ENCODE data around the gene CEBPA.

CEBPA gene

DNA sequence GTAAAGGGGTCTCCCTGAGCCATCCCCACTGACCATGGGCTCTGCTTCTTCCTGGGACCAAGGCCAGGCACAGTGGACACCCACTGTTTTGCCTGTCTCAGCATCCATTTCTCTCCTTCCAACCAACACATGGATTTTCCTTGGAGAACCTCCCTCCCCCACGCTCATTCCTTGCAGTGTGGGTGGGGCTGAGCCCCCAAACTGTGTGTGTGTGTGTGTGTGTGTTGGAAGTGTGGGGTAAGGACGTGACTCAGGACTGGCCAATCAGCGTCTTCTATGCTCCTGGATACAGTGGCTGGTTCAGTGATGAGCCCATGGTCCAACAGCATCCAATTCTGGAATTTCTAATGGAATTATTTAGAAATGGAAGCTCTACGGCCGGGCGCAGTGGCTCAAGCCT, 18.7 kb downstream of the CEBPA start:
- Histone ChIP-seq H3K27ac (ENCODE audit: low read length) (no peak overlapping the region), H3K9me3 (ENCODE audit: insufficient read depth, low read length) (peaks cover 6% of the 10 kb centered on the region; the same call in 1 of the 2 replicates), H2AFZ (ENCODE audit: low read depth, low read length) (no peak overlapping the region), H3K27me3 (ENCODE audit: low read depth, low read length) (peaks cover 51% of the 10 kb centered on the region), H3K4me2 (ENCODE audit: low read length) (no peak overlapping the region), H4K20me1 (ENCODE audit: insufficient read depth, low read length) (no peaks in the 10 kb centered on the region), H3K4me3 (ENCODE audit: low read length) (no peak overlapping the region), H3K36me3 (replicated peaks; ENCODE audit: low read depth, low read length) (no peaks in the 10 kb centered on the region), H3K79me2 (ENCODE audit: low read length) (no peaks in the 10 kb centered on the region), H3K4me1 (ENCODE audit: low read length) (peaks cover 21% of the 10 kb centered on the region), H3K9ac (ENCODE audit: low read length) (no peak overlapping the region)
- TF ChIP-seq, protein P1, sequence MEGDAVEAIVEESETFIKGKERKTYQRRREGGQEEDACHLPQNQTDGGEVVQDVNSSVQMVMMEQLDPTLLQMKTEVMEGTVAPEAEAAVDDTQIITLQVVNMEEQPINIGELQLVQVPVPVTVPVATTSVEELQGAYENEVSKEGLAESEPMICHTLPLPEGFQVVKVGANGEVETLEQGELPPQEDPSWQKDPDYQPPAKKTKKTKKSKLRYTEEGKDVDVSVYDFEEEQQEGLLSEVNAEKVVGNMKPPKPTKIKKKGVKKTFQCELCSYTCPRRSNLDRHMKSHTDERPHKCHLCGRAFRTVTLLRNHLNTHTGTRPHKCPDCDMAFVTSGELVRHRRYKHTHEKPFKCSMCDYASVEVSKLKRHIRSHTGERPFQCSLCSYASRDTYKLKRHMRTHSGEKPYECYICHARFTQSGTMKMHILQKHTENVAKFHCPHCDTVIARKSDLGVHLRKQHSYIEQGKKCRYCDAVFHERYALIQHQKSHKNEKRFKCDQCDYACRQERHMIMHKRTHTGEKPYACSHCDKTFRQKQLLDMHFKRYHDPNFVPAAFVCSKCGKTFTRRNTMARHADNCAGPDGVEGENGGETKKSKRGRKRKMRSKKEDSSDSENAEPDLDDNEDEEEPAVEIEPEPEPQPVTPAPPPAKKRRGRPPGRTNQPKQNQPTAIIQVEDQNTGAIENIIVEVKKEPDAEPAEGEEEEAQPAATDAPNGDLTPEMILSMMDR (IDR thresholded peaks at IDR 0.05; ENCODE audit: low read depth, low read length): no peak
- TF ChIP-seq EZH2phosphoT487 (IDR thresholded peaks at IDR 0.05; ENCODE audit: low read depth): no peak

DNA sequence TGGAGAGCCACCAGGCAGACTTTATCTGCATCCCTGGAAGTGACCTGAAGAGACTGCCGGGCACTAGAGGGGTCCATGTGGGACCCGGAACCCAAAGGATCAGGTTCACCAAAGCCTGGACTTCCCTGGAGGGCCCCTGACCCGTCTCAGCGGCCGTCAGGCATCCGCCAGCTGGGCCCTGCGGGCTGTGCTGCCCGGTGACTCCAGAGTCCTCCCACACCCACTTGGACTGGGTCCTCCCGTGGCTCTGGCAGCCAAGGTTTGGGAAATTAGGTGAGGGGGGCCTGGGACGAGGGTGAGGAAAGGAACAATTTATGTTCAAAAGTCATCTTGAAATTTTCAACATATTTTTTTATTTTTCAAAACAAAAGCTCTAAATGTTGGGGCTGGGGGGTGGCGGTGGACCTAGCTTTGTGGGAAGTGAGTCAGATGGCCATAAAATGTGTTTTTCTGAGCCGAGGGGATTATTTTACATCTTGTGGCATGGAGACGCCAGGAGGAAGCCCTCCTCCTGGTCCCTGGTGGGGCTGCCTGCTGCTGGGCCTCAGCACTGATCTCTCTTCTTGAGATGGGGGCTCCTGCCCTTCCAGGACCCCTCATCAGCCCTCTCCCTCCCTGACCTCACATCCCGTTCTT, 20.2 kb downstream of the CEBPA start:
- Histone ChIP-seq H3K79me2 (ENCODE audit: low read length) (no peaks in the 10 kb centered on the region), H3K36me3 (replicated peaks; ENCODE audit: low read depth, low read length) (no peaks in the 10 kb centered on the region), H3K9me3 (ENCODE audit: insufficient read depth, low read length) (no peaks in the 10 kb centered on the region), H2AFZ (ENCODE audit: low read depth, low read length) (no peak overlapping the region), H4K20me1 (ENCODE audit: insufficient read depth, low read length) (no peaks in the 10 kb centered on the region), H3K27me3 (ENCODE audit: low read depth, low read length) (peaks cover 43% of the 10 kb centered on the region), H3K27ac (ENCODE audit: low read length) (no peak overlapping the region), H3K9ac (ENCODE audit: low read length) (no peak overlapping the region), H3K4me3 (ENCODE audit: low read length) (no peak overlapping the region), H3K4me2 (ENCODE audit: low read length) (no peak overlapping the region), H3K4me1 (ENCODE audit: low read length) (peaks cover 21% of the 10 kb centered on the region)
- TF ChIP-seq, protein P1 (IDR thresholded peaks at IDR 0.05; ENCODE audit: low read depth, low read length): no peak
- TF ChIP-seq EZH2phosphoT487 (IDR thresholded peaks at IDR 0.05; ENCODE audit: low read depth): no peak

DNA sequence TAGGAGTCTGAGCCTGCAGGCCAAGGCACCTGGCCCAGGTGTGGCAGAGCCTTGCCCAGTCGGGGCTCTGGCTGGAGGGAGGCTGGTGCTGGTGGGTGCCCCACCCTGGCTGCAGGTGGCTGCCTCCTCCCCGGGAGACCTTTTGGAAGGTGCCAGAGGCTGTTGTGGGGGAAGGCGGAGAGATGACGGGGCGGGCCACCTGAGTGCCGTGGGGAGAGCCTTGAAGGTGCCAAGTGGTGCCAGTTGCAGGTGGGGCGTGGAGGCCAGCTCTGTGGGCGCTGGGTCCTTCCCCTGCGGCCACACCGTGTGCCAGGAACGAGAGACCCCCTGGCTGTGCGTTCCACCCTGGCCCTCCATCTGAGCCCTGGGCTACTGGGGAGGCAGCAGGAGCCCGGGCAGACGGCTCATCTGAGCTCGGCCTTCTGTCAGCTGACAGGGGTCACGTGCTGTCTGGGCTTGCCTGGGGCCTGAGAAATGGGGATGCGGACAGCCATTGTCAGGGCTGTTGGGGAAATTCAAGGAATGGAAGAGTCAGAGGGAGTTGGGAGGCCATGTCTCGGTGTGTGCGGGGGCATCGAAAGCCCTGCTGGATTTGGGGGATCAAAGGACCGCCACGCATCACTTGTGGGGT, 20.9 kb downstream of the CEBPA start:
- Histone ChIP-seq H3K9ac (ENCODE audit: low read length) (no peak overlapping the region), H3K4me3 (ENCODE audit: low read length) (no peak overlapping the region), H2AFZ (ENCODE audit: low read depth, low read length) (no peak overlapping the region), H3K4me1 (ENCODE audit: low read length) (peaks cover 21% of the 10 kb centered on the region), H3K9me3 (ENCODE audit: insufficient read depth, low read length) (no peaks in the 10 kb centered on the region), H3K79me2 (ENCODE audit: low read length) (no peaks in the 10 kb centered on the region), H3K27ac (ENCODE audit: low read length) (no peak overlapping the region), H3K27me3 (ENCODE audit: low read depth, low read length) (peaks cover 43% of the 10 kb centered on the region), H3K36me3 (replicated peaks; ENCODE audit: low read depth, low read length) (no peaks in the 10 kb centered on the region), H3K4me2 (ENCODE audit: low read length) (no peak overlapping the region), H4K20me1 (ENCODE audit: insufficient read depth, low read length) (no peaks in the 10 kb centered on the region)
- no peak for TF ChIP-seq EZH2phosphoT487 (IDR thresholded peaks at IDR 0.05; ENCODE audit: low read depth)
- TF ChIP-seq, protein P1 (IDR thresholded peaks at IDR 0.05; ENCODE audit: low read depth, low read length): no peak

DNA sequence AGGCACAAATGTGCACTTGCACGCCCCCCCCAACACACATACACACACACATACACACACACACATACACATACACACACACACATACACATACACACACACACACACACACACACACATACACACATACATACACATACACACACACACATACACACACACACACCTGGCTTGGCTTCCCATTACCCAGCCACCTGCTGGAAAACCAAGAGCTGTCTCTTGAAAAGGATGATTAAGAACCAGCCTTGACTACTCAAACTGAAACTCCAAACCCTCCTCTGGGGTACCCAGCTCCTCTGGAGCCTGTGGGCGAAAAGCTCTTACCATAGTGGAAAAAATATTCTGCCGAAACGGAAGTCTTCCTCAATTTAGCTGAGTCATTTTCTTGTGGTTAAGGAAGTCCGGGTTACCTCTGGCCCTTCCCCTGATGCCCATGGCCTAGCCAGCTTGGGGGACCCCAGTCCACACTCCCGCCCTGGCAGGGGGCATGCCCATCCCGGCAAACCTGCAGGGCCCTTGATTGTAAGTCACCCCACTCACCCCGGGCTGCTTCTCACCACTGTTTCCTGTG, 21.9 kb downstream of the CEBPA start:
- Histone ChIP-seq H3K4me3 (ENCODE audit: low read length) (peak overlapping the region; percentile 62), H3K4me2 (ENCODE audit: low read length) (peak overlapping the region; percentile 79), H3K9me3 (ENCODE audit: insufficient read depth, low read length) (no peaks in the 10 kb centered on the region), H2AFZ (ENCODE audit: low read depth, low read length) (no peak overlapping the region), H3K4me1 (ENCODE audit: low read length) (peaks cover 21% of the 10 kb centered on the region), H3K27ac (ENCODE audit: low read length) (peak overlapping the region; percentile 7; the same call in 1 of the 2 replicates), H4K20me1 (ENCODE audit: insufficient read depth, low read length) (no peaks in the 10 kb centered on the region), H3K79me2 (ENCODE audit: low read length) (no peaks in the 10 kb centered on the region), H3K27me3 (ENCODE audit: low read depth, low read length) (peaks cover 42% of the 10 kb centered on the region), H3K36me3 (replicated peaks; ENCODE audit: low read depth, low read length) (no peaks in the 10 kb centered on the region), H3K9ac (ENCODE audit: low read length) (peak overlapping the region; percentile 24; the same call in 1 of the 2 replicates)
- TF ChIP-seq, protein P1 (IDR thresholded peaks at IDR 0.05; ENCODE audit: low read depth, low read length): no peak
- TF ChIP-seq EZH2phosphoT487 (IDR thresholded peaks at IDR 0.05; ENCODE audit: low read depth): no peak
